ENCODE measurements around the gene LGALS7B.
"Not testable (repeated sequence)": the region's sequence is repeated elsewhere in the genome, so short reads cannot be mapped to it uniquely, and the experiment has no call there.

LGALS7B gene

DNA sequence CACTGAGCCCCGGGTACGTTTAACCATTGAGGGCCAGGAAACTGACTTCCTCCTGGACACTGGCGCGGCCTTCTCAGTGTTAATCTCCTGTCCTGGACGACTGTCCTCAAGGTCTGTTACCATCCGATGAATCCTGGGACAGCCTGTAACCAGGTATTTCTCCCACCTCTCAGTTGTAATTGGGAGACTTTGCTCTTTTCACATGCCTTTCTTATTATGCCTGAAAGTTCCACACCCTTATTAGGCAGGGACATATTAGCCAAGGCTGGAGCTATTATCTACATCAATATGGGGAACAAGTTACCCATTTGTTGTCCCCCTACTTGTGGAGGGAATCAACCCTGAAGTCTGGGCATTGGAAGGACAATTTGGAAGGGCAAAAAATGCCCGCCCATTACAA, 36.9 kb downstream of the LGALS7B start:
- not testable (repeated sequence) for DNase-seq

GRCh38 chr19:38826856-38827551, 38.0 kb downstream of the LGALS7B start:
- DNase-seq = no peak

- not testable (repeated sequence) for DNase-seq
These were observed 40.2 kb downstream of the LGALS7B start for GRCh38 chr19:38829203-38829602.

- DNase-seq = no peak
These were observed 41.2 kb downstream of the LGALS7B start for GRCh38 chr19:38830039-38830733.

DNA sequence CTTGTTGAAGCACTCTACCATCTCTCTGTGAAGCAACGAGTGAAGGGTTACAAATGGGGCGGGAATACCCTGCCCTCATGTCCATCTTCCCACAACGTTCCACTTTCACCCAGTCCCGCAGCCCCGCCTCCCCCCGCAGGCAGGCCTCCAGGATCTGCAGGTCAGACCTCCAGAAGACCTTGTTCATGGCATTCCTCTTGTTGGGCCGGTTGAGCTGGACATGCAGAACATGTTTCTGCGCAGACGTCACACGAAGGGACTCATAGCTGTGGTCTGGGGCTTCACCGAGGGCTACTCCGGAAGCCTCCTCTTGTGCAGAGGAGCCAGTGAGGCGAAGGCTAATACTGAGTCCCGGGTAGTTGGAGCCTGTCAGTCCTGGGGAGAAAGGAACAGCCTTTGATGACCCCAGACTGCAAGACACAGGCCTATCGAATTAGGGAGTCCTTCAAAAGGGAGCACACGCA, 42.2 kb downstream of the LGALS7B start:
- no peak for DNase-seq

- no peak for DNase-seq
These were observed 44.1 kb downstream of the LGALS7B start for GRCh38 chr19:38833092-38833425.

- DNase-seq = no peak
These were observed 45.1 kb downstream of the LGALS7B start for GRCh38 chr19:38834104-38834490.

GRCh38 chr19:38834590-38834989, 45.6 kb downstream of the LGALS7B start:
- no peak for DNase-seq

- no peak for DNase-seq
These were observed 47.4 kb downstream of the LGALS7B start for GRCh38 chr19:38836159-38836982.

GRCh38 chr19:38836983-38837626, 48.1 kb downstream of the LGALS7B start:
- no peak for DNase-seq

- DNase-seq = no peak
These were observed 48.7 kb downstream of the LGALS7B start for GRCh38 chr19:38837656-38838121.

DNA sequence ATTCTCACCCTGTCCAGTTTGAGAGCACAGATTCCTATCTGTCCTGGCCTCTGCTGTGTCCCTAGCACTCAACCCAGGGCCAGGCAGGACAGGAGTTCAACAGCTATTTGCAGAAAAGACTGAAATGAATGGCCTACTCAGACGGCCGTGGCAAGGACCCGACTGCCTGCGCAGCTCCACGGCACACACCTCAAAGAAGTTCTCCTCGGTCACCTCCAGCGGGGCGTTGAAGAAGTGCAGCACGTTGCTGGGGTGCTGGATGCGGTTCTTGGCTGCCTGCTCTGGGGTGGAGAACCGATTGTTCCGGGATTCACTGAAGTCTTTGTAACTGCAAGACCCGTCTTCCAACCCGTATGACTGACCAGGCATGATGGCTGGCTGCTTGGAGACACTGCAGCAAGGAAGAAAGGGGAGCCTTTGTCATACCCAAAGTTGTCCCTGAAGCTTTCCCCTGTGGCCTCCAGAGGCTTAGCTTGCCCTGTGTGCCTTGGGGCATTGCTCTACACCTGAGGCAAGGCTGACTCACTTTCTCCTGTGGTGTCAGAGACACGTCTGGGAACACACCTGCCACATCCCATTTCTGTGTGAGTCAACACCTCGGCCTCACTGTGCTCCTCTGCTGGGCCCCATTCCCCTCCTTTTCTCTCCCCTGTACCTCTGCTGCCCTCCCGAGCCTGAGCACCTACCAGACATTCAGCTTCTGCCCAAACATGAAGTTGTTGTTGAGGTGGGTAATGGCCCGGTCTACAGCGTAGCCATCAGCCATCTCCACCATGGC, 49.4 kb downstream of the LGALS7B start:
- DNase-seq = no peak

GRCh38 chr19:38838986-38839761, 50.2 kb downstream of the LGALS7B start:
- no peak for DNase-seq

- no peak for DNase-seq
These were observed 51.0 kb downstream of the LGALS7B start for GRCh38 chr19:38839816-38840582.

- DNase-seq = no peak
These were observed 51.6 kb downstream of the LGALS7B start for GRCh38 chr19:38840583-38840968.

All from NCI-H1048 (cell line).